Renal cortex interstitium (tissue), 11 donors: Measurements from ENCODE around the gene ACTN2. TPM values are rescaled to one million over a fixed set of nuclear protein-coding genes. Genes with fewer than 3 reads are reported as not detected.

Experiments used
- DNase-seq, 11 donors: peaks; one replicate each; pipeline ENCODE4 v3.0.0-alpha.2; 2013; ENCODE audit warnings: low read depth in 9 of 11, low spot score in 4 of 11; ENCODE audit errors: extremely low read depth in 1 of 11
- polyA plus RNA-seq, 3 donors: library from polyadenylated mRNA; unstranded; fragments of 120-200 nt; gene quantifications; one replicate each; pipeline ENCODE4 v1.2.1, GENCODE V29; 2013; ENCODE audit not compliant: insufficient read length in 3 of 3

The ACTN2 gene
- polyA plus RNA-seq, 3 donors = 0.39 to 0.92 (median 0.45) TPM

GRCh38 chr1:236800002-236800620 is 113.8 kb downstream of the ACTN2 start:
- no peak for DNase-seq

- no peak for DNase-seq
These were observed 114.3 kb downstream of the ACTN2 start for GRCh38 chr1:236800623-236801022.

GRCh38 chr1:236802264-236802663 is 116.0 kb downstream of the ACTN2 start:
- DNase-seq = no peak

GRCh38 chr1:236806634-236807033 is 120.3 kb downstream of the ACTN2 start:
- DNase-seq = no peak

GRCh38 chr1:236808005-236808404 is 121.7 kb downstream of the ACTN2 start:
- no peak for DNase-seq

GRCh38 chr1:236808564-236809130 is 122.3 kb downstream of the ACTN2 start:
- DNase-seq = peak in 1 of 11 donors; percentile 20

- no peak for DNase-seq
These were observed 122.8 kb downstream of the ACTN2 start for GRCh38 chr1:236809148-236809547.

GRCh38 chr1:236810018-236810417 is 123.7 kb downstream of the ACTN2 start:
- DNase-seq = no peak

GRCh38 chr1:236812334-236813030 is 126.2 kb downstream of the ACTN2 start:
- DNase-seq = no peak

Other genes starting within 250 kb of the ACTN2 start
- gene LGALS8, start 162.5 kb upstream of the ACTN2 start, polyA plus RNA-seq = 100 to 1,000 TPM in 1 of 3 donors, 10 to 100 TPM in 2; 67.6 to 106 (median 80.0) TPM
- 10 to 100 TPM; 26.1 to 33.1 (median 31.8) TPM for gene HEATR1, start 82.0 kb upstream of the ACTN2 start, polyA plus RNA-seq
- 10 to 100 TPM; 32.1 to 44.7 (median 37.0) TPM for gene MTR, start 108.8 kb downstream of the ACTN2 start, polyA plus RNA-seq